HG03432 (cell line): ENCODE measurements around the gene PDXDC1.
"Not testable (repeated sequence)": the region's sequence is repeated elsewhere in the genome, so short reads cannot be mapped to it uniquely, and the experiment has no call there.

Source experiments
- ATAC-seq: cut with Tn5 transposase; IDR thresholded peaks from one replicate; pipeline ENCODE4 v1.9.1; 2021; ENCODE audit warnings: mild to moderate bottlenecking, moderate library complexity; ENCODE audit not compliant: unreplicated experiment

The PDXDC1 gene

DNA sequence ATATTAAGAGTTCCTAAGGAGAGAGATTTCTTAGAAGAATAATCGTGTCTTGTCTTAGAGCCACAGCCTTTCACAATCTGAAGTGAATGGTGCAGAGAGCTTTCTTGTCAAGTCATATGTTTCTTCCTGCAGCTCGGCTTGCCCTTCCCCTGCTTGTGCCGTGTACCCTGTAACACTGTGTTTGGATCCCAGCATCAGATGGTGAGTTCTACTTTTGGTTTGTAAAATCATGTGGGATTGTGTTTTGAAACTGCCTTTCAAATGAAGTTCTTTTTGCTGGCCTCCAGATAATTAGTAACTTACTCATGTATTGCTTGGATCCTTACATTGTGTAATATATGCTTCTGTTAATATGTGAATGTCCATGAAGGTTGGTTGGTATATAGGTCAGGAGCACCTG, 33.8 kb downstream of the PDXDC1 start:
- ATAC-seq = not testable (repeated sequence)

DNA sequence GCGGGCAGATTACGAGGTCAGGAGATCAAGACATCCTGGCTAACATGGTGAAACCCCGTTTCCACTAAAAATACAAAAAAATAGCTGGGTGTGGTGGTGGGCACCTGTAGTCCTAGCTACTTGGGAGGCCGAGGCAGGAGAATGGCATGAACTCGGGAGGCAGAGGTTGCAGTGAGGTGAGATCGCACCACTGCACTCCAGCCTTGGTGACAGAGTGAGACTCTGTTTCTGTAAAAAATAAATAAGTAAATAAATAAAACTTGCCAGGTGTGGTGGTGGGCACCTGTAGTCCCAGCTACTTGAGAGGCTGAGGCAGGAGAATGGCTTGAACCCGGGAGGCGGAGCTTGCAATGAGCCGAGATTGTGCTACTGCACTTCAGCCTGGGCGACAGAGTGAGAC, 38.1 kb downstream of the PDXDC1 start:
- not testable (repeated sequence) for ATAC-seq

GRCh38 chr16:15015671-15016070, 40.8 kb downstream of the PDXDC1 start:
- ATAC-seq = not testable (repeated sequence)

- not testable (repeated sequence) for ATAC-seq
These were observed 41.5 kb downstream of the PDXDC1 start for GRCh38 chr16:15016354-15016753.

DNA sequence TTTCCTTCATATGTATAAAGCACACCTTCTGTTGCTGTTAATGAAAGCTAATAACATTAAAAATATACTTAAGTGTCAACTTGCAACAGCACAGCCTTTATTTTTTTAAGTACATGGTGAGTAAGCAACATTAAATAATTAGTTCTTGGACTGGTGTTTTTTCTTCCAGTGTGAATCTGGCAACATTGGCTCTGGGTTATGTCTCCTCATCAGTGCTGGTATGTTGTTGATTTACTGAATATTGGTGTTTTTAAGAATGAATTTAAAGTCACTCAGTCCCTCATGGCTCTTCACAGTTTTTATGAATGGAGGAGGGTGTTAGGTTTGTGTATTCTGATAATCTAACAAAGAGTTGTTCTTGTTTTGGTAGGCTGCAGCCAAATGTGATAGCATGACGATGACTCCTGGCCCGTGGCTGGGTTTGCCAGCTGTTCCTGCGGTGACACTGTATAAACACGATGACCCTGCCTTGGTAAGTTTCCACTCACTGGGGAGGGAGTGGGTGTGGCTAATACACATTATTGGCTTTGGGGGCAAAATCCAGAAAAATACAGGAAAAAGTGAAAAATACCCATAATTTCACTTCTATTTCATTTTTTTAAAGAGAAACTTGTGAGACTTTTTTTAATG, 42.2 kb downstream of the PDXDC1 start:
- not testable (repeated sequence) for ATAC-seq

DNA sequence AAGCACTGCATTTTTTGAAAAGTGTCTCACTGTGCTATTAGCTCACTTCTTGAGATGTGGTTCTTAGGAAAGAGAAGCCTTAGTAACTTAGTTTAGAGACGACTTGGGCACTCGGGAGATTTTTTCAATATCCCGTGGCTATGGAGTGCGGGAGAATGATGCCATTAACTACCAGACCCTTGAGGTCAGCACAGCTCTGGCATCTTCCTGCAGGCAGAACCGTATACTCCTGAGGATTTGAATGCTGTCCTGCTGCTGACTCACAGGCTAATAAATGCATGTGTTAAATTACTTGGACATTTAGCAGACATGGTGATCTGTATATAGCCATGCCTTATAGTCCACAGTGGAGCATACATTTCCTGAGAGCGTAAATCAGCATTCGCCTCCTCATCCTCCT, 46.6 kb downstream of the PDXDC1 start:
- ATAC-seq = not testable (repeated sequence)

DNA sequence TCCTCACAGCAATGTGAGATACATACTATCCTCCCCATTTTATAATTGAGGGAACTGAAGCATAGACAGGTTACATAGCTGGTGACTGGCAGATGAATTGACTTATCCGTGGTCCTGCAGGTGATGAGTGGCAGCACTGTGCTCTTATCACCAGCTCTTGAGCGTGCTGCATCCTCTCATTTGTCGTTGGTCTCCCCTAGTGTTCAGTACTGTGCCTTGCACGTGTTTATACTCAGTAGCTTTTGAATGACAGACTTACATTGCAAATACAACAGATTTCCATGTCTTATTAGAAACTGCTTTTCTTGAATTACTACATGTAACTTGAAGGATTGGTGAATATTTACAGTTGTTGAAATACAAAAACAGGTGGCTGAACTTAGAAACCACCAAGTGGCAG, 47.4 kb downstream of the PDXDC1 start:
- ATAC-seq = peak; percentile 79

DNA sequence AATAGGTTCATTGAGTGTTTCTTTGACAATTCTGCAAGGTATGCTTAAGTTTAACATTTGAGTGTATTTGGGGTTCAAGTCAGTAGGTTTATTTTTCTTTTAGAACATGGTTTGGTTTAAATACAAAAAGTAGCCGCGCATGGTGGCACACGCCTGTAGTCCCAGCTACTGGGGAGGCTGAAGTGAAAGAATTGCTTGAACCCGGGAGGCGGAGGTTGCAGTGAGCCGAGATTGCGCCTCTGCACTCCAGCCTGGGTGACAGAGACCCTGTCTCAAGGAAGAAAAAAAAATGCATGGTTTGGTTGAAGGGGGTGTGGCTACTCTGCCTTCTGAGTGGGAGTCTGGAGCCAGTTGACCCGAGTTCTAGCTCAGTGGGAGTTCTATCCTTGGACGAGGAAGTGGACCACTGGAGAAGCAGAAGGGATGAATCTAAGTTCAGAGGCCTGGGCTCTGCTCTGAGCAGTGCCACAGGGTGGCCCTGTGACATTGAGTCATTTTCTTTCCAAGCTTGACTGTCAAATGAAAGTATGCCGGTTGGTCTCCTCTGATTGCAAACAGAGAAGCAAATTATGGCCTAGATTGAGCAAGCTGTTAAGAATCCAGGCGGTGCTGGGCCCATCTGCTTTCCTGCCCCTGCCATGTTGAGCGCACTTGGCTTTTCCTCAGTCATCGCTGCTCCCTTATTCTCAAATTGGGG, 48.7 kb downstream of the PDXDC1 start:
- ATAC-seq = not testable (repeated sequence)

GRCh38 chr16:15024858-15025199, 50.0 kb downstream of the PDXDC1 start:
- ATAC-seq = not testable (repeated sequence)

- ATAC-seq = not testable (repeated sequence)
These were observed 50.6 kb downstream of the PDXDC1 start for GRCh38 chr16:15025234-15025951.

DNA sequence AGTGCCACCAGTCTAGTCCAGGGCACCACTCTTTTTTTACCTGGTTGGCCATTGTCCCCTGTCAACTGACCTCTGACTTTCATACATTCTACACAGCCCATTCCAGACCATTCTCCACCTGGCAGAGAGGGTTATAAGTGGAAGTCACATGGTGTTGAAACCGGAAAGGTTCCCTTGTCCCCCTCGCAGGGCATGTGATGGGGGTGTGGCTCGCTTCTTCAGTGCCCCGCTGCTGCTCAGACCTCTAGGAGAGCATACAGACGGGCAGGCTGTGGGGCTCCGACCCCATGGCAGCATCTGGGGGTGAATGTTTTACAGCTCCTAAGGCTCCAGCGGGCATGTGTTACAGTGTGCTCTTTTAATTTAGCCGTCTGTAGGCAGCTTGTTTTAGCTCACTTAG, 52.2 kb downstream of the PDXDC1 start:
- not testable (repeated sequence) for ATAC-seq

- ATAC-seq = not testable (repeated sequence)
These were observed 52.9 kb downstream of the PDXDC1 start for GRCh38 chr16:15027503-15028344.

- ATAC-seq = not testable (repeated sequence)
These were observed 53.5 kb downstream of the PDXDC1 start for GRCh38 chr16:15028345-15028715.

DNA sequence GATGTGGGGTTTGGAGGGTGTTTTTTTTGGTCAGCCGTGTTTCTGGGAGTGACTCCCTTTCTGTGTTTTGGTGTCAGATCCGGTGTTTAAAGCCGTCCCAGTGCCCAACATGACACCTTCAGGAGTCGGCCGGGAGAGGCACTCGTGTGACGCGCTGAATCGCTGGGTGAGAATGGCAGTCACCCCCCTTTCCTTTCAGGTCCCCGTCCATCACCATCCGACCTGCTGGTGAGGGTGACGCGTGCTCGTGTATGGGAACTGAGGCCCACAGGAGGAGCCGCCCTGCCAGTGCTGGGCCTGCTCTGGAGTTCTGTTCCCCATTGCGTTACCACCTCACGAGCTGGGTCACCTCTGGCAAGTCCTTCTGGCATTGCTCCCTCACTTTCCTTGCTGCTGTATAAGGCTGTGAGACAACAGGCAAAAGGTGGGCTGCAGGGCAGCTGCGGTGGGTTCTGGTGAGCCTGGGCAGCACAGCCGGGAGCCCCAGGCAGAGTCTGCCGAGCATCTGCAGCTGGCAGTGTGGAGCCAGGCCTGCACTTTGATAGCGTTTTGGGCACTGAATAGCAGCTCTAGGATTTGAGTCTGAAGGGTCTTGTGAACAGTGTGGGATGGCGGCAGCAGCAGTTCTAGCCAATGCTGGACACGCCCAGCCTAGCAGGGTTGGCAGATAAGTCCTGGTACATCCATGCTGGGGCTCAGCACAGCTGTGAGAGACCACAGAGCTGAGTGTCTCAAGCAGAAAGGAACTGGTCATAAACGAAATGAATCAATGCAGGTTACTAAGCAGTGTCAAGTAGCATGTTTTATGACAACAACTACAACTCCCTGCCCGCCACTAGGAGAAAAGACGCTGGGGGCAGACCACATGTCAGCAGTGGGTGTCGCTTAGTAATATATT, 54.2 kb downstream of the PDXDC1 start:
- not testable (repeated sequence) for ATAC-seq

- ATAC-seq = not testable (repeated sequence)
These were observed 54.9 kb downstream of the PDXDC1 start for GRCh38 chr16:15029749-15030148.

GRCh38 chr16:15031179-15031578, 56.4 kb downstream of the PDXDC1 start:
- no peak for ATAC-seq

GRCh38 chr16:15031586-15031985, 56.8 kb downstream of the PDXDC1 start:
- ATAC-seq = no peak

DNA sequence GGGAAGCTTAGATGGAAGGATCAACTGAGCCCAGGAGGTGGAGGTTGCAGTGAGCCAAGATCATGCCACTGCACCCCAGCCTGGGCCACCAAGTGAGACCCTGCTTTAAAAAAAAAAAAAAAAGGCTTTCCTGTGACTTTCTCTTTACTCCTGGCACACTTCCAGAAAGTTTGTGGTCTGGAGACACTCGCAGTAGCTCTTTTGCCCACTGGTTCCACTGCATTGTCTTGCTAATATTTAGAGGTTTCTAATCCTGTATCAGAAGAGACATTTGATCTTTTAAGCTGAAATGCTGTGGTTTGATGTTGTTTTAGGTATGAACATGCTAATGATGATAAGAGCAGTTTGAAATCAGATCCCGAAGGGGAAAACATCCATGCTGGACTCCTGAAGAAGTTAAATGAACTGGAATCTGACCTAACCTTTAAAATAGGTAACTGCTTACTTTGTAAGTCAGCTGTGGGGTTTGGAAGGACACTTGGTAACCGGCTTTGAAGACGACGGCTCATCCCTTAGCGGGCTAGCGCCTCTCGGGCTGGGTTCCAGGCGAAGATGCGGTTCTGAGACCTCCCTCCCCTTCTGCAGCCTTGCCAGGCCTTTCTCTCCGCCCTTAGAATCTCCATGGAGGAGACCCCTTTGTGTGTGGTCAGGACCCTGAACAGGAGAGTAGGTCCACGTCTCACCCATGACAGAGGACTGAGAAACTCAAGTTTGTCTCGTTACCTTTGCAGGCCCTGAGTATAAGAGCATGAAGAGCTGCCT, 57.9 kb downstream of the PDXDC1 start:
- ATAC-seq = no peak

GRCh38 chr16:15033309-15033707, 58.5 kb downstream of the PDXDC1 start:
- no peak for ATAC-seq
